SK-MEL-5 (cell line): ENCODE results near the gene TUBE1. TPM values are rescaled to one million over a fixed set of nuclear protein-coding genes. Genes with fewer than 3 reads are reported as not detected.

ENCODE experiments used
- DNase-seq: peaks from one replicate; pipeline ENCODE4 v3.0.0-alpha.2; 2016; ENCODE audit warnings: low read depth, low spot score
- in situ Hi-C: cut with HindIII; loops from 2 replicates; pipeline ENCODE4 v1.10.0; 2016; ENCODE audit warnings: low sequenced_read_pairs, high pct_unique_total_duplicates, low pct_unique_long_range_greater_than_20kb
- total RNA-seq: library from RNA; depleted of rRNA; stranded (reverse); fragments of >200 nt; shearing (Covaris generic); gene quantifications from 2 replicates; pipeline ENCODE4 v1.2.3, GENCODE V29; 2014; rRNA removed

The TUBE1 gene
- total RNA-seq, 1 experiment from 2014 or later, result 21.2 TPM

- DNase-seq, result no peak
- in situ Hi-C loops, result no loop called here
Measured at GRCh38 chr6:112027942-112028674, 59.2 kb downstream of the TUBE1 start.

- in situ Hi-C loops, result no loop called here
- DNase-seq, result no peak
Measured at GRCh38 chr6:112026933-112027332, 60.3 kb downstream of the TUBE1 start.

- in situ Hi-C loops, result no loop called here
Measured at GRCh38 chr6:112024464-112024863, 62.8 kb downstream of the TUBE1 start.

GRCh38 chr6:112022749-112023148, 64.5 kb downstream of the TUBE1 start:
- no peak for DNase-seq

More at GRCh38 chr6:112024464-112024863, 62.8 kb downstream of the TUBE1 start:
- no peak for DNase-seq

DNA sequence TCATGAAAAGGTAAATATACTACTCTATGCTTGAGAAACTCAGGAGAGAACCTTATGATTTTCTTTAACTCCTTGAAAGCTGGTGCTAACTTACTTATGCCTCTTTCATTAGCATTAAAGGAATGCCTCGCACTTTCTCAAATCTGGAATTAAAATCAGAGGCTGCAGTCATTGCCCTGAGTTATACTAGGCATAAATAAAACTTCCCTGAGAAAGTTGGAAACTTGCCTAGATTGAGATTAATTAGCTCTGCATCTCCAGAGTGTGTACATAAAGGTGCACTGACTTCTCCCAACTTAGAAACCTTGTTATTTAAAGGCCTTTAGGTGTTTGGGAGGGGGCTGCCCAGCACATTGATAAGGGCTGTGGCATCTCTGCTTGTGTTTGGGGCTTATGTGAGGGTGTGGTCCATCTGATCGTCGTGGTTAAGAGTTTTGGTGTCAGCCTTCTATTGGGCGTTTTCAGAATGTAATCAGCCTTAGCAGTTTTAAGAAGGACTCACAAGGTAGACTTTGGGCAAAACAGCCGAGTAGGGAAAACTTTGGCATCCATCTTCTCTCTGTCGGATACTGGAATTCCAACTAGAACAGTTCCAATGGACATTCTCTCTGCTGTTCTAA, 65.5 kb downstream of the TUBE1 start:
- no peak for DNase-seq
- in situ Hi-C loops, result no loop called here

More at GRCh38 chr6:112022749-112023148, 64.5 kb downstream of the TUBE1 start:
- in situ Hi-C loops, result no loop called here

Other genes with a start within 250 kb of the TUBE1 start
- gene FYN, start 214.0 kb downstream of the TUBE1 start, total RNA-seq, result 60.6 and 72.8 TPM in 2 replicates
- not detected in 2 replicates for gene CCN6, start 33.4 kb downstream of the TUBE1 start, total RNA-seq
- gene FAM229B, start 109 bp upstream of the TUBE1 start, total RNA-seq, result 9.0 and 13.0 TPM in 2 replicates
- 48.9 and 54.9 TPM in 2 replicates for gene LAMA4, start 167.1 kb upstream of the TUBE1 start, total RNA-seq